Keratinocyte (primary cell): ENCODE measurements around the gene VWDE.

ENCODE experiments used
- CTCF ChIP-seq, 3 experiments: IDR thresholded peaks in 1 of 3; conservative IDR thresholded peaks in 1 of 3; optimal IDR thresholded peaks in 1 of 3; 2 replicates in 2 of 3; 3 replicates in 1 of 3; pipeline versions ENCODE3 to v1.5.1; 2011; ENCODE audit warnings: low read length in 3 of 3, mild to moderate bottlenecking in 3 of 3, moderate library complexity in 2 of 3, control low read depth in 1 of 3, inconsistent platforms in 1 of 3; ENCODE audit not compliant: insufficient read depth in 2 of 3; ENCODE audit errors: extremely low read depth in 1 of 3
- EZH2 ChIP-seq: IDR thresholded peaks from one replicate; pipeline ENCODE4 v1.6.1; 2012; ENCODE audit warnings: inconsistent platforms, mild to moderate bottlenecking, low read length, moderate library complexity

- TF ChIP-seq CTCF (optimal IDR thresholded peaks at IDR 0.05 in 1 of 3, IDR thresholded peaks at IDR 0.05 in 1 of 3, conservative IDR thresholded peaks at IDR 0.05 in 1 of 3; ENCODE audit: extremely low read depth in 1 of 3, insufficient read depth in 2 of 3, low read length in 3 of 3) (no peak), EZH2 (no peak)
Observed at GRCh38 chr7:12440229-12440628, 36.6 kb upstream of the VWDE start.
